ENCODE results near the gene CGB5.
A peak's percentile ranks its signal among the peaks of the same experiment; 100 is the strongest.

Gene CGB5

DNA sequence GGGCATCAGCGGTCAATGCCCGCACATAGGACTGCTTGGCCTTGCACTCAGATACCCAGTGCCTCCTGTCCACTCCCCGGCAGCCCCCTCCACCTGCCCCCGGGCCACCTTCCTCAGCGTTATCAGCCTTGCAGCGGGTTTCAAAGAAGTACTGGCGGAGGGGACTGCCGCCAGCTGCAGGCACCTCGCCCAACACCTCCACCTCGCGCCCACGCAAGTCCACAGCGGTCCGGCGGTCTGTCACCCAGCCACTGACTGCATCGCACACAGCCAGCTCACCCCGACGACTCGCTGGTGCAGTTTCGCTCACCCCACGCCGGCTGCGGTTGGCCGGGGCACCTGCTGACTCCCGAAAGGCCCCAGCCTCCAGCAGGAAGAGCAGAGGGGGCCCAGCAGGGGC lies 17.8 kb downstream of the CGB5 start:
- CTCF ChIA-PET: interaction anchor here (0.9 to 3.3 kb wide), 6 partner anchors 9 to 64 kb away, joined by 3 to 18 read pairs (median 8); partner anchors contain the start of gene KCNA7
- Histone ChIP-seq H3K36me3 (ENCODE audit: control insufficient read depth in 2 of 2, insufficient read depth in 1 of 2, low read length in 2 of 2) (no peaks in the 10 kb centered on the region), H3K9me3 (ENCODE audit: control insufficient read depth, insufficient read depth, low read depth, low read length) (no peaks in the 10 kb centered on the region), H3K4me3 (ENCODE audit: low read depth, low read length) (no peak overlapping the region), H3K4me1 (ENCODE audit: control insufficient read depth, insufficient read depth, low read length) (peaks cover 2% of the 10 kb centered on the region; the same call in 1 of the 2 replicates), H3K27ac (ENCODE audit: extremely low read depth, low read depth, low read length) (no peak overlapping the region)
- POLR2A ChIA-PET: no interaction called here
- TF ChIP-seq EGR2 (tag by site-specific recombination; IDR thresholded peaks at IDR 0.05; ENCODE audit: low read depth): peak; percentile 66
- peak; percentile 58 for TF ChIP-seq ZFHX2 (tag by site-specific recombination; conservative IDR thresholded peaks at IDR 0.05)
- TF ChIP-seq ZSCAN23 (tag by site-specific recombination; IDR thresholded peaks at IDR 0.05): no peak

GRCh38 chr19:49064029-49064629 lies 20.5 kb downstream of the CGB5 start:
- CTCF ChIA-PET: interaction anchor here (1.4 kb wide), 1 partner anchor 64 kb away, joined by 4 read pairs; no protein-coding TSS in a partner anchor
- H3K9me3 ChIP-seq (ENCODE audit: control insufficient read depth, insufficient read depth, low read depth, low read length): no peaks in the 10 kb centered on the region
- H3K36me3 ChIP-seq (ENCODE audit: control insufficient read depth in 2 of 2, insufficient read depth in 1 of 2, low read length in 2 of 2): no peaks in the 10 kb centered on the region
- POLR2A ChIA-PET: interaction anchor here (1.0 to 2.0 kb wide), 3 partner anchors 8 to 252 kb away, joined by 3 to 12 read pairs (median 8); partner anchors contain the start of genes GYS1 and RUVBL2
- H3K4me3 ChIP-seq (ENCODE audit: low read depth, low read length): no peak overlapping the region
- TF ChIP-seq ZNF792 (tag by site-specific recombination; IDR thresholded peaks at IDR 0.05) (no peak), SP2 (tag by site-specific recombination; IDR thresholded peaks at IDR 0.05) (peak; percentile 36), ZBTB20 (tag by site-specific recombination; IDR thresholded peaks at IDR 0.05) (0 out of 2 replicates have a peak, but pooled peaks have one; percentile 9), ZNF335 (tag by site-specific recombination; conservative IDR thresholded peaks at IDR 0.05) (peak; percentile 40), ZBTB11 (tag by site-specific recombination; conservative IDR thresholded peaks at IDR 0.05; ENCODE audit: low read depth) (no peak)
- H3K4me1 ChIP-seq (ENCODE audit: control insufficient read depth, insufficient read depth, low read length): peaks cover 6% of the 10 kb centered on the region
- no peak overlapping the region for H3K27ac ChIP-seq (ENCODE audit: extremely low read depth, low read depth, low read length)

DNA sequence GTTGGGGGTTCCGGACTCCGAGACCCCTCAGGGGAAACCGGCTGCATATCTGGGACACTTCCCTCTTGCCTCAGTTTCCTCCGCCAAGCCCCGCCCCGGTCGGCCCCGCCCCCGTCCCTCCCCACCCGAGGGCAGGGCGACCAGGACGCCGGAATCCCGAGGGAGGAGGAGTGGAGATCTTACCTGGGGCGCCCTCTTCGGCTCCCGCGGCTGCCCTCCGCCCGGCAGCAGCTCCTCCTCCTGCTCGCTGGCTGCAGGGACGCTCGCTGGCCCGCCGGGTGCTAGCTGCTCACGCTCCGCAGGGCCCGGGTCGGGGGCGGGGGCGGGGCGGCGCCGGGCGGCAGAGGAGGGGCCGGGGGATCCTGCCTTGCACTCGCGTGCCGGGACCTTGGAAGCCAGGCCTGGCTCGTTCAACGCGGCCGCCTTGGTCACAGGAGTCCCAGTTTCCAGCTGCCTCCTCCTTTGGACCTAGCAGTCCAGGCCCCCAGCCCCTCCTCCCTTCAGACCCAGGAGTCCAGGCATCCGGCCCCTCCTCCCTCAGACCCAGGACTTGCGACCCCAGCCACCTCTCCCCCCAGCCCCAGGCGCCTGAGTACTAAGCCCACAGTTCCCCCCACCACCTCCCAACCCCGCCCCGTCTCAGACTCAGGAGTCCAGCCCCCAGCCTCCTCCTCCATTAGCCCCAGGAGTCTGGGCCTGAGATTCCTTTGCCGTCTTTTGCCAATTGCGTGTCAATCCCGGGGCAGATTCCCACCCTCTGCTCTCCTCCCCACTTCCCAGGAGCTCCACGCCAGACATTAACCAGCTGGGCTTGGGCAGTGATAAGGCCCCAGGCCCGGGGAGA lies 21.3 kb downstream of the CGB5 start, which contains the start of gene NTF4:
Gene NTF4, minus strand, starts transcription at position 51 of the 844 bp plus-strand sequence. CDS start 2,821 bp downstream, outside the sequence.
- ChIA-PET CTCF (interaction anchor here (0.6 to 1.7 kb wide), 12 partner anchors 9 to 441 kb away, joined by 3 to 9 read pairs (median 4); no protein-coding TSS in a partner anchor), POLR2A (interaction anchor here (1.0 to 2.0 kb wide), 4 partner anchors 9 to 253 kb away, joined by 3 to 12 read pairs (median 6); partner anchors contain the start of genes GYS1, LIN7B and RUVBL2)
- Histone ChIP-seq H3K4me1 (ENCODE audit: control insufficient read depth, insufficient read depth, low read length) (peaks cover 6% of the 10 kb centered on the region), H3K4me3 (ENCODE audit: low read depth, low read length) (peak within 1 kb of the TSS; percentile 29), H3K9me3 (ENCODE audit: control insufficient read depth, insufficient read depth, low read depth, low read length) (no peaks in the 10 kb centered on the region), H3K27ac (ENCODE audit: extremely low read depth, low read depth, low read length) (no peak within 1 kb of the TSS), H3K36me3 (ENCODE audit: control insufficient read depth in 2 of 2, insufficient read depth in 1 of 2, low read length in 2 of 2) (no peaks in the 10 kb centered on the region)
- no peak; the same call in 1 of the 2 replicates for TF ChIP-seq ZFHX2 (tag by site-specific recombination; conservative IDR thresholded peaks at IDR 0.05)
- no peak for TF ChIP-seq ZNF211 (tag by site-specific recombination; IDR thresholded peaks at IDR 0.05; ENCODE audit: low read depth)
- TF ChIP-seq ZNF398 (tag by site-specific recombination; IDR thresholded peaks at IDR 0.05): peak; percentile 38; the same call in 1 of the 2 replicates
- TF ChIP-seq ZNF280C (tag by site-specific recombination; IDR thresholded peaks at IDR 0.05): no peak
- TF ChIP-seq HOXD13 (CRISPR knock-in tag; IDR thresholded peaks at IDR 0.05; ENCODE audit: borderline replicate concordance): no peak
- no peak for TF ChIP-seq ZNF610 (tag by site-specific recombination; IDR thresholded peaks at IDR 0.05; ENCODE audit: borderline replicate concordance)
- TF ChIP-seq ZNF529 (tag by site-specific recombination; IDR thresholded peaks at IDR 0.05; ENCODE audit: insufficient replicate concordance): no peak
- no peak for TF ChIP-seq ZBTB48 (tag by site-specific recombination; IDR thresholded peaks at IDR 0.05)
- no peak for TF ChIP-seq ZNF626 (tag by site-specific recombination; IDR thresholded peaks at IDR 0.05)
- no peak for TF ChIP-seq GLIS1 (tag by site-specific recombination; IDR thresholded peaks at IDR 0.05)
- 0 out of 2 replicates have a peak, but pooled peaks have one; percentile 9 for TF ChIP-seq SP7 (tag by site-specific recombination; IDR thresholded peaks at IDR 0.05)
- TF ChIP-seq ZNF423 (tag by site-specific recombination; IDR thresholded peaks at IDR 0.05): no peak
- TF ChIP-seq SALL2 (tag by site-specific recombination; IDR thresholded peaks at IDR 0.05; ENCODE audit: borderline replicate concordance): no peak
- no peak for TF ChIP-seq ZNF350 (tag by site-specific recombination; IDR thresholded peaks at IDR 0.05)
- TF ChIP-seq WT1 (tag by site-specific recombination; IDR thresholded peaks at IDR 0.05): no peak
